Measurements from ENCODE around the gene ADCY3. TPM values are rescaled to one million over a fixed set of nuclear protein-coding genes. Genes with fewer than 3 reads are reported as not detected.
A peak's percentile ranks its signal among the peaks of the same experiment; 100 is the strongest.

Gene ADCY3
- total RNA-seq, 1 experiment from 2014 or later = 39.5 TPM

- DNase-seq = no peak
- Histone ChIP-seq H2AFZ (ENCODE audit: low read length) (no peak overlapping the region), H3K79me1 (ENCODE audit: insufficient read depth, low read depth, low read length, poor library complexity, severe bottlenecking) (no peaks in the 10 kb centered on the region), H4K91ac (ENCODE audit: insufficient read length, low read depth, low read length) (no peak overlapping the region), H4K20me1 (ENCODE audit: control insufficient read depth, insufficient read depth, insufficient read length) (no peaks in the 10 kb centered on the region), H3K23ac (ENCODE audit: insufficient read length, low read depth, low read length) (no peak overlapping the region), H2BK120ac (ENCODE audit: low read depth, low read length, poor library complexity, severe bottlenecking) (no peak overlapping the region), H3K56ac (ENCODE audit: insufficient read length, low read depth, low read length) (no peak overlapping the region), H3K9ac (ENCODE audit: extremely low read depth, insufficient read length, low read length) (no peak overlapping the region), H2BK20ac (ENCODE audit: low read depth, low read length, poor library complexity, severe bottlenecking) (no peak overlapping the region), H4K5ac (ENCODE audit: insufficient read length, low read depth, low read length) (no peak overlapping the region), H2AK5ac (ENCODE audit: insufficient read length, low read length) (no peak overlapping the region), H2BK12ac (ENCODE audit: insufficient read length, low read depth, low read length) (no peak overlapping the region), H3T11ph (ENCODE audit: low read length) (no peak overlapping the region), H2BK5ac (ENCODE audit: insufficient read length, low read length) (no peak overlapping the region), H3K14ac (ENCODE audit: insufficient read depth, low read length) (no peak overlapping the region), H3K4me2 (ENCODE audit: insufficient read depth, insufficient read length, low read length) (no peak overlapping the region), H3K23me2 (ENCODE audit: insufficient read length, low read depth, low read length, poor library complexity, severe bottlenecking) (no peaks in the 10 kb centered on the region), H3K9me3 (ENCODE audit: control insufficient read depth, low read depth, low read length) (no peaks in the 10 kb centered on the region), H3K27me3 (ENCODE audit: insufficient read depth, low read length) (no peaks in the 10 kb centered on the region), H3K18ac (ENCODE audit: insufficient read length, low read depth, low read length) (no peak overlapping the region), H3K4ac (ENCODE audit: low read depth, low read length) (no peak overlapping the region), H2BK15ac (ENCODE audit: low read depth, low read length) (no peak overlapping the region), H3K27ac (ENCODE audit: insufficient read length, low read depth, low read length) (no peak overlapping the region), H3K79me2 (ENCODE audit: insufficient read depth, low read length) (no peaks in the 10 kb centered on the region), H4K8ac (replicated peaks; ENCODE audit: insufficient read length, low read depth, low read length) (no peak overlapping the region), H3K4me1 (ENCODE audit: insufficient read depth, low read length) (peaks cover 2% of the 10 kb centered on the region; the same call in 1 of the 2 replicates)
- H3K9me3 Mint-ChIP-seq = peaks cover under 1 to 3% of the 10 kb centered on the region in 2 experiments; a peak in 3 of 5 replicates
- 0 out of 7 replicates have a peak overlapping the region, but pooled peaks of 1 of the 3 experiments have one; percentile 14 for H3K27ac Mint-ChIP-seq
- peaks cover 36 to 40% of the 10 kb centered on the region in 2 experiments for H3K4me1 Mint-ChIP-seq
- no peak for TF ChIP-seq CTCF (conservative IDR thresholded peaks at IDR 0.05)
- H3K36me3 Mint-ChIP-seq (ENCODE audit: insufficient read depth in 1 of 3, low read depth in 3 of 3) = peaks cover 24 to 34% (median 27%) of the 10 kb centered on the region in 3 experiments
- no peak overlapping the region for H3K4me3 Mint-ChIP-seq
- H3K27me3 Mint-ChIP-seq (ENCODE audit: low read depth) = no peaks in the 10 kb centered on the region; the same call in none of the 2 replicates
- no CpG with 5 or more reads among the region's 17 CpGs for WGBS (ENCODE audit: extremely low coverage, insufficient read length, low lambda C conversion rate)
Measured at GRCh38 chr2:24828238-24828996, 91.6 kb downstream of the ADCY3 start.

All from H9 (cell line).